HepG2 (cell line): ENCODE results near the gene SCRT2. TPM values are rescaled to one million over a fixed set of nuclear protein-coding genes. Genes with fewer than 3 reads are reported as not detected.

ENCODE experiments used
- ARNT2 ChIP-seq: sonication (generic); formaldehyde crosslinking; IDR thresholded peaks from 2 replicates; pipeline ENCODE4 v1.8.0; 2022; ENCODE audit warnings: mild to moderate bottlenecking, low read depth, missing genetic modification reagents, moderate library complexity
- ATF4 ChIP-seq, 2 experiments: fragments of 450-650 bp in 1 of 2; sonication (generic) in 1 of 2; formaldehyde crosslinking; IDR thresholded peaks; 2 replicates each; pipeline versions ENCODE4 v1.5.0 to v1.8.0; 2020 to 2022; ENCODE audit warnings: mild to moderate bottlenecking in 1 of 2, missing genetic modification reagents in 1 of 2
- BCL6 ChIP-seq: IDR thresholded peaks from 2 replicates; pipeline ENCODE4 v1.6.1; 2016; ENCODE audit warnings: missing genetic modification reagents, missing compliant biosample characterization
- DNMT1 ChIP-seq: sonication (generic); formaldehyde crosslinking; IDR thresholded peaks from 2 replicates; pipeline ENCODE4 v1.5.1; 2020; ENCODE audit warnings: mild to moderate bottlenecking, missing genetic modification reagents
- FOXM1 ChIP-seq: sonication (generic); formaldehyde crosslinking; IDR thresholded peaks from 2 replicates; pipeline ENCODE4 v1.5.0; 2020; ENCODE audit warnings: missing genetic modification reagents
- GRHL1 ChIP-seq: sonication (generic); formaldehyde crosslinking; conservative IDR thresholded peaks from 2 replicates; pipeline ENCODE4 v1.8.0; 2022; ENCODE audit warnings: missing genetic modification reagents
- HBP1 ChIP-seq: IDR thresholded peaks from 2 replicates; pipeline ENCODE4 v1.6.1; 2016; ENCODE audit warnings: low read depth, control low read depth
- IKZF5 ChIP-seq: IDR thresholded peaks from 2 replicates; pipeline ENCODE4 v1.6.1; 2018; ENCODE audit warnings: missing genetic modification reagents, mild to moderate bottlenecking, missing compliant biosample characterization
- JDP2 ChIP-seq: sonication (generic); formaldehyde crosslinking; IDR thresholded peaks from 2 replicates; pipeline ENCODE4 v1.8.1; 2022; ENCODE audit warnings: missing genetic modification reagents, borderline replicate concordance
- MAFF ChIP-seq: IDR thresholded peaks from 2 replicates; pipeline ENCODE4 v1.6.1; 2011; ENCODE audit warnings: low read depth, low read length, improper control_type of control experiment
- PITX1 ChIP-seq: sonication (generic); formaldehyde crosslinking; IDR thresholded peaks from 2 replicates; pipeline ENCODE4 v1.5.1; 2020; ENCODE audit warnings: mild to moderate bottlenecking, missing genetic modification reagents
- SATB2 ChIP-seq: sonication (generic); formaldehyde crosslinking; IDR thresholded peaks from 2 replicates; pipeline ENCODE4 v1.5.0; 2020; ENCODE audit warnings: missing genetic modification reagents
- TARDBP ChIP-seq: sonication (generic); formaldehyde crosslinking; IDR thresholded peaks from 2 replicates; pipeline ENCODE4 v1.8.0; 2022; ENCODE audit warnings: mild to moderate bottlenecking, missing genetic modification reagents
- YY1 ChIP-seq: IDR thresholded peaks from 2 replicates; pipeline ENCODE4 v1.6.1; 2011; ENCODE audit warnings: low read length, low read depth, moderate library complexity, mild to moderate bottlenecking; ENCODE audit not compliant: insufficient read depth, insufficient replicate concordance
- ZNF230 ChIP-seq: sonication (generic); formaldehyde crosslinking; IDR thresholded peaks from 2 replicates; pipeline ENCODE4 v1.4.0; 2020; ENCODE audit warnings: mild to moderate bottlenecking, missing genetic modification reagents
- ZNF382 ChIP-seq: sonication (generic); formaldehyde crosslinking; IDR thresholded peaks from 2 replicates; pipeline ENCODE4 v1.5.0; 2020; ENCODE audit warnings: missing genetic modification reagents, mild to moderate bottlenecking, borderline replicate concordance
- ZNF562 ChIP-seq: sonication (generic); formaldehyde crosslinking; IDR thresholded peaks from 2 replicates; pipeline ENCODE4 v1.8.0; 2022; ENCODE audit warnings: missing genetic modification reagents, borderline replicate concordance
- ZNF891 ChIP-seq: sonication (generic); formaldehyde crosslinking; IDR thresholded peaks from 2 replicates; pipeline ENCODE4 v1.5.0; 2020; ENCODE audit warnings: mild to moderate bottlenecking, missing genetic modification reagents
- ZSCAN20 ChIP-seq: sonication (generic); formaldehyde crosslinking; IDR thresholded peaks from 2 replicates; pipeline ENCODE4 v1.4.0; 2020; ENCODE audit warnings: missing genetic modification reagents, mild to moderate bottlenecking, borderline replicate concordance
- polyA plus RNA-seq, 8 experiments: library from polyadenylated mRNA; depleted of rRNA in 3 of 8; stranded (reverse) in 7 of 8; unstranded in 1 of 8; fragments of >200 nt; fragmentation: Illumina TruSeq in 4 of 8; extraction: Trizol in 4 of 8; gene quantifications; 2 replicates each; pipeline versions ENCODE4 v1.2.1 to v1.2.3, GENCODE V29; 2011 to 2016; ENCODE audit warnings: low read depth in 4 of 8, missing spikeins in 1 of 8, mixed read lengths in 1 of 8; ENCODE audit not compliant: insufficient read depth in 1 of 8
- total RNA-seq, 5 experiments: library from RNA; depleted of rRNA; stranded (reverse); fragments of >200 nt; fragmentation: Illumina TruSeq; extraction: Trizol; gene quantifications; 2 replicates each; pipeline ENCODE4 v1.2.3, GENCODE V29; 2016; ENCODE audit warnings: low read depth in 1 of 5
- TF ChIP-seq, protein P1 (sequence below): IDR thresholded peaks from 2 replicates; pipeline ENCODE4 v1.6.1; 2016; ENCODE audit warnings: missing compliant biosample characterization, missing genetic modification reagents, borderline replicate concordance
- TF ChIP-seq, protein P2 (sequence below): IDR thresholded peaks from 2 replicates; pipeline ENCODE4 v1.6.1; 2012; ENCODE audit warnings: inconsistent platforms

The SCRT2 gene
- total and polyA plus RNA-seq, 2 of the 13 experiments (the other 11 are each of a cell fraction or from before 2014, with no cell fraction given): not detected

DNA sequence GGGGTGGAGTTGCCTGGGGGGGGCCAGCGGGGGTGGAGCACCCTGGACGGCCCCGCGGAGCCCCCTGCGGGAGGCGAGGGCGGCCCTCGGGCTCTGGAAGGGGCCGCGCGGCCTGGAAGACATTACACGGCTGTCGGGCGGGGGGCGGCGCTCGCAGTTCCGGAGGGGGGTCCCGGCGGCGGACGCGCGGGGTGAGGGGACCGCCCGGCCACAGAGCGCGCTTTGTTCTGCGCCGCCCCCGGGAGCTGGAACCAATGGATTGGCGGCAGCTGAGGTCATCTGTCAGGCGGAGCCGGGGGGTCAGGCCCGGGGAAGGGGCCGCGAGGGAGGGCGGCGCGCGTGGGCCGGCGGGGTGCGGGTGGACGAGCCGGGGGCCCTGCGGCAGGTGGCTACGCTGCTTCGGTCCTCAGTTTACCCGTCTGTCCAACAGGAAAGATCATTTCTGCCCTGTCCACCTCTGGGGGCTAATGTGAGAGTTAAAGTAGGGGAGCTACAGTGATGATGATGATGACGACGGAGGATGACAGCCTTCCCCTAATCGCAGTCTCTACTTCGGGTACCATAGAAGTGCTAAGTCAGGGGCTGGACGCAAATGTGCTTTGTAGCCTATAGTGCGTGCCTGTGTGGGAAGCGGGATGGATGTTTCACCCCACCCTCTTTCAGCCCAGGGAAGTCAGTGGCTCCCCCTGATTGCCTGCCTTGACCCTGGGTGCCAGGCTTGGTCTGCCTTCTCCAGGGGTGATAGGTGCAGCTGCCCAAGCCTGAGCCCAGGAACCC, 33.0 kb downstream of the SCRT2 start (continued):
- peak; percentile 21; the same call in 1 of the 2 replicates for TF ChIP-seq IKZF5 (CRISPR knock-in tag)
- peak; percentile 65 for TF ChIP-seq YY1
- TF ChIP-seq PITX1 (CRISPR knock-in tag): no peak
- no peak for TF ChIP-seq HBP1 (CRISPR knock-in tag)
- TF ChIP-seq ATF4 (CRISPR knock-in tag; IDR thresholded peaks at IDR 0.05): peak in 1 of 2 experiments; percentile 13; a peak in 1 of 4 replicates
- no peak for TF ChIP-seq ARNT2
- TF ChIP-seq, protein P1, sequence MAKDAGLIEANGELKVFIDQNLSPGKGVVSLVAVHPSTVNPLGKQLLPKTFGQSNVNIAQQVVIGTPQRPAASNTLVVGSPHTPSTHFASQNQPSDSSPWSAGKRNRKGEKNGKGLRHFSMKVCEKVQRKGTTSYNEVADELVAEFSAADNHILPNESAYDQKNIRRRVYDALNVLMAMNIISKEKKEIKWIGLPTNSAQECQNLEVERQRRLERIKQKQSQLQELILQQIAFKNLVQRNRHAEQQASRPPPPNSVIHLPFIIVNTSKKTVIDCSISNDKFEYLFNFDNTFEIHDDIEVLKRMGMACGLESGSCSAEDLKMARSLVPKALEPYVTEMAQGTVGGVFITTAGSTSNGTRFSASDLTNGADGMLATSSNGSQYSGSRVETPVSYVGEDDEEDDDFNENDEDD (CRISPR knock-in tag): peak; percentile 72; the same call in 1 of the 2 replicates
- TF ChIP-seq ZNF230 (CRISPR knock-in tag): no peak; the same call in 1 of the 2 replicates
- TF ChIP-seq, protein P2, sequence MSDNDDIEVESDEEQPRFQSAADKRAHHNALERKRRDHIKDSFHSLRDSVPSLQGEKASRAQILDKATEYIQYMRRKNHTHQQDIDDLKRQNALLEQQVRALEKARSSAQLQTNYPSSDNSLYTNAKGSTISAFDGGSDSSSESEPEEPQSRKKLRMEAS: peak; percentile 38; the same call in 1 of the 2 replicates
- 0 out of 2 replicates have a peak, but pooled peaks have one; percentile 37 for TF ChIP-seq BCL6 (CRISPR knock-in tag)
- TF ChIP-seq JDP2 (CRISPR knock-in tag): no peak
- no peak for TF ChIP-seq ZNF562
- TF ChIP-seq MAFF: peak; percentile 52
- no peak for TF ChIP-seq GRHL1 (CRISPR knock-in tag)
- TF ChIP-seq ZNF382 (CRISPR knock-in tag): no peak
- peak; percentile 86; the same call in 1 of the 2 replicates for TF ChIP-seq DNMT1 (CRISPR knock-in tag)
- TF ChIP-seq ZSCAN20: peak; percentile 76
- TF ChIP-seq SATB2 (CRISPR knock-in tag): peak; percentile 65; the same call in 1 of the 2 replicates
- no peak for TF ChIP-seq FOXM1 (CRISPR knock-in tag)
- no peak for TF ChIP-seq ZNF891 (CRISPR knock-in tag)
- no peak; the same call in 1 of the 2 replicates for TF ChIP-seq TARDBP
